ENCODE data around the gene CEMIP. TPM values are rescaled to one million over a fixed set of nuclear protein-coding genes. Genes with fewer than 3 reads are reported as not detected.

Gene CEMIP
- total and polyA plus RNA-seq, 2 of the 13 experiments (the other 11 are each of a cell fraction or from before 2014, with no cell fraction given), result 4.3 to 28.5 TPM

- TF ChIP-seq MXD1 (CRISPR knock-in tag; IDR thresholded peaks at IDR 0.05) (peak; percentile 78), ZNF672 (CRISPR knock-in tag; IDR thresholded peaks at IDR 0.05) (no peak), ZNF180 (CRISPR knock-in tag; IDR thresholded peaks at IDR 0.05; ENCODE audit: borderline replicate concordance, low read depth) (no peak), ZNF574 (CRISPR knock-in tag; IDR thresholded peaks at IDR 0.05) (peak; percentile 70; the same call in 1 of the 2 replicates), ZSCAN22 (CRISPR knock-in tag; IDR thresholded peaks at IDR 0.05) (no peak), TOPORS (CRISPR knock-in tag; IDR thresholded peaks at IDR 0.05) (no peak), ZNF138 (CRISPR knock-in tag; IDR thresholded peaks at IDR 0.05; ENCODE audit: low read depth) (no peak), SNRNP70 (IDR thresholded peaks at IDR 0.05; ENCODE audit: low read depth, low read length) (no peak), YEATS2 (CRISPR knock-in tag; IDR thresholded peaks at IDR 0.05; ENCODE audit: borderline replicate concordance) (peak; percentile 50; the same call in 1 of the 2 replicates), MED8 (CRISPR knock-in tag; IDR thresholded peaks at IDR 0.05; ENCODE audit: insufficient replicate concordance) (no peak), ZNF350 (CRISPR knock-in tag; IDR thresholded peaks at IDR 0.05; ENCODE audit: borderline replicate concordance, low read depth) (0 out of 2 replicates have a peak, but pooled peaks have one; percentile 59), MXD3 (CRISPR knock-in tag; IDR thresholded peaks at IDR 0.05) (peak; percentile 65; the same call in 1 of the 2 replicates), RORA (CRISPR knock-in tag; IDR thresholded peaks at IDR 0.05) (no peak), ZNF264 (CRISPR knock-in tag; IDR thresholded peaks at IDR 0.05) (no peak), GTF2F1 (IDR thresholded peaks at IDR 0.05; ENCODE audit: low read length) (no peak), CBX1 (IDR thresholded peaks at IDR 0.05; ENCODE audit: low read depth) (peak; percentile 53), RNF219 (CRISPR knock-in tag; IDR thresholded peaks at IDR 0.05) (no peak), ATF5 (CRISPR knock-in tag; IDR thresholded peaks at IDR 0.05; ENCODE audit: low read depth) (no peak), MTF2 (CRISPR knock-in tag; IDR thresholded peaks at IDR 0.05; ENCODE audit: borderline replicate concordance) (no peak), ZNF850 (CRISPR knock-in tag; conservative IDR thresholded peaks at IDR 0.05) (no peak), ZNF30 (CRISPR knock-in tag; IDR thresholded peaks at IDR 0.05) (no peak), RFXANK (CRISPR knock-in tag; IDR thresholded peaks at IDR 0.05) (0 out of 2 replicates have a peak, but pooled peaks have one; percentile 55), RBAK (CRISPR knock-in tag; IDR thresholded peaks at IDR 0.05) (no peak), ZNF253 (CRISPR knock-in tag; IDR thresholded peaks at IDR 0.05; ENCODE audit: borderline replicate concordance) (no peak)
Measured at GRCh38 chr15:80989518-80990478, 210.6 kb downstream of the CEMIP start, which contains the start of gene MESD (continued).
